Transverse colon (tissue), 3 donors: Measurements from ENCODE around the gene ITGA4.

Source experiments
- CTCF ChIP-seq, 5 experiments: fragments of 200-600 bp in 3 of 5; fragments of 450-650 bp in 2 of 5; sonication (generic) in 3 of 5; IDR thresholded peaks; 1 replicate in 2 of 5; 2 replicates in 3 of 5; pipeline ENCODE4 v1.5.1; 2016 to 2017; ENCODE audit warnings: antibody characterized with exemption in 5 of 5, inconsistent platforms in 3 of 5, mild to moderate bottlenecking in 2 of 5, moderate library complexity in 1 of 5
- EP300 ChIP-seq: sonication (generic); formaldehyde crosslinking; IDR thresholded peaks from one replicate; pipeline ENCODE4 v1.6.1; 2017; ENCODE audit warnings: antibody characterized with exemption, low read depth
- POLR2A ChIP-seq: fragments of 450-650 bp; IDR thresholded peaks from one replicate; pipeline ENCODE4 v1.6.1; 2016; ENCODE audit warnings: antibody characterized with exemption, mild to moderate bottlenecking, moderate library complexity

GRCh38 chr2:181500201-181500600 lies 43.0 kb downstream of the ITGA4 start:
- no peak for TF ChIP-seq POLR2A
- no peak for TF ChIP-seq CTCF (IDR thresholded peaks at IDR 0.05)
- no peak for TF ChIP-seq EP300
